ENCODE results near the gene UNC45B.

The UNC45B gene

DNA sequence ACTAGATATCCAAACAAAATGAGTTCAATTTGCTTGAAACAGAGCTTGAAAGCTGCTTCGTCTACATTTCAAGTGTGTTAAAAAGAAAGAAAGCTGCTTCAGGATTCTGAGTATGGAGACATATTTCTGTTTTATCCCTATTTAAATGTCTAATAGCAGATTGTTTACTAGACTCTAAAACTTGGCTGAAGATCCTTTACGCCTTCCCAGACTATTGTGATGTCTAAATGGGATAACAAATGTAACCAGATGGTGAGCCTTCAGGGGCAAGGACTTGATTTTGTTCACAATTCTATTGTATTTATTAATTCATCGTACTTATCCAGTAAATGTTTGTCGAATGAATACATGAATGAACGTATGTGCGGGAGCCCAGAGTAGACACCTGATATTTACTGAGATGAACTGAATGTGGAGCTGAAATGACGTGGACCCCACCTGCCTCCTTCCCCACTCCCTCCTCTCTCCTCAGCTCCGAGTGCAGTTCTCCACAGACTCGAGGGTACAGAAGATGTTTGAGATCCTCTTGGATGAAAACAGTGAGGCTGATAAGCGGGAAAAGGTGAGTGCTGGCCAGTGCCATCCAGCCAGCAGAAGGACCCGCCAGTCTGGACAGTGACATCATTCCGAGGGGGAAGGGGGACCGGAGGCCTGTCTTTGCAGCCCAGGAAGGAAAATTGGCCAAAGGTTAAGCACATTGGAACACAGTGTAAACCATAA is 5.0 kb downstream of the UNC45B start:
- 0 out of 2 replicates have a peak, but pooled peaks cover 2% of the 10 kb centered on the region for H3K27me3 ChIP-seq (ENCODE audit: low read length)
- H3K27ac ChIP-seq (ENCODE audit: low read depth, low read length) = no peak overlapping the region
- H2AFZ ChIP-seq (ENCODE audit: low read depth, low read length, severe bottlenecking) = no peak overlapping the region
- no peak overlapping the region for H3K9ac ChIP-seq (ENCODE audit: low read length)
- TF ChIP-seq, protein P1, sequence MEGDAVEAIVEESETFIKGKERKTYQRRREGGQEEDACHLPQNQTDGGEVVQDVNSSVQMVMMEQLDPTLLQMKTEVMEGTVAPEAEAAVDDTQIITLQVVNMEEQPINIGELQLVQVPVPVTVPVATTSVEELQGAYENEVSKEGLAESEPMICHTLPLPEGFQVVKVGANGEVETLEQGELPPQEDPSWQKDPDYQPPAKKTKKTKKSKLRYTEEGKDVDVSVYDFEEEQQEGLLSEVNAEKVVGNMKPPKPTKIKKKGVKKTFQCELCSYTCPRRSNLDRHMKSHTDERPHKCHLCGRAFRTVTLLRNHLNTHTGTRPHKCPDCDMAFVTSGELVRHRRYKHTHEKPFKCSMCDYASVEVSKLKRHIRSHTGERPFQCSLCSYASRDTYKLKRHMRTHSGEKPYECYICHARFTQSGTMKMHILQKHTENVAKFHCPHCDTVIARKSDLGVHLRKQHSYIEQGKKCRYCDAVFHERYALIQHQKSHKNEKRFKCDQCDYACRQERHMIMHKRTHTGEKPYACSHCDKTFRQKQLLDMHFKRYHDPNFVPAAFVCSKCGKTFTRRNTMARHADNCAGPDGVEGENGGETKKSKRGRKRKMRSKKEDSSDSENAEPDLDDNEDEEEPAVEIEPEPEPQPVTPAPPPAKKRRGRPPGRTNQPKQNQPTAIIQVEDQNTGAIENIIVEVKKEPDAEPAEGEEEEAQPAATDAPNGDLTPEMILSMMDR (IDR thresholded peaks at IDR 0.05; ENCODE audit: insufficient read depth, low read length, poor library complexity, severe bottlenecking) = no peak
- no peak for TF ChIP-seq EZH2phosphoT487 (conservative IDR thresholded peaks at IDR 0.05; ENCODE audit: low read length)
- no peaks in the 10 kb centered on the region for H3K9me2 ChIP-seq (replicated peaks; ENCODE audit: insufficient read depth, low read length)
- H3K4me2 ChIP-seq (ENCODE audit: low read depth, low read length, poor library complexity, severe bottlenecking) = no peak overlapping the region
- no peaks in the 10 kb centered on the region for H3K36me3 ChIP-seq (ENCODE audit: low read length)
- H3K79me2 ChIP-seq (ENCODE audit: insufficient read depth, low read length) = no peaks in the 10 kb centered on the region
- H3F3A ChIP-seq (ENCODE audit: insufficient read depth) = no peaks in the 10 kb centered on the region
- H3K4me3 ChIP-seq (ENCODE audit: insufficient read depth, low read length, poor library complexity, severe bottlenecking) = no peak overlapping the region
- no peaks in the 10 kb centered on the region for H4K20me1 ChIP-seq (ENCODE audit: low read depth, low read length)
- H3K9me3 ChIP-seq (ENCODE audit: insufficient read depth, low read length) = no peaks in the 10 kb centered on the region

DNA sequence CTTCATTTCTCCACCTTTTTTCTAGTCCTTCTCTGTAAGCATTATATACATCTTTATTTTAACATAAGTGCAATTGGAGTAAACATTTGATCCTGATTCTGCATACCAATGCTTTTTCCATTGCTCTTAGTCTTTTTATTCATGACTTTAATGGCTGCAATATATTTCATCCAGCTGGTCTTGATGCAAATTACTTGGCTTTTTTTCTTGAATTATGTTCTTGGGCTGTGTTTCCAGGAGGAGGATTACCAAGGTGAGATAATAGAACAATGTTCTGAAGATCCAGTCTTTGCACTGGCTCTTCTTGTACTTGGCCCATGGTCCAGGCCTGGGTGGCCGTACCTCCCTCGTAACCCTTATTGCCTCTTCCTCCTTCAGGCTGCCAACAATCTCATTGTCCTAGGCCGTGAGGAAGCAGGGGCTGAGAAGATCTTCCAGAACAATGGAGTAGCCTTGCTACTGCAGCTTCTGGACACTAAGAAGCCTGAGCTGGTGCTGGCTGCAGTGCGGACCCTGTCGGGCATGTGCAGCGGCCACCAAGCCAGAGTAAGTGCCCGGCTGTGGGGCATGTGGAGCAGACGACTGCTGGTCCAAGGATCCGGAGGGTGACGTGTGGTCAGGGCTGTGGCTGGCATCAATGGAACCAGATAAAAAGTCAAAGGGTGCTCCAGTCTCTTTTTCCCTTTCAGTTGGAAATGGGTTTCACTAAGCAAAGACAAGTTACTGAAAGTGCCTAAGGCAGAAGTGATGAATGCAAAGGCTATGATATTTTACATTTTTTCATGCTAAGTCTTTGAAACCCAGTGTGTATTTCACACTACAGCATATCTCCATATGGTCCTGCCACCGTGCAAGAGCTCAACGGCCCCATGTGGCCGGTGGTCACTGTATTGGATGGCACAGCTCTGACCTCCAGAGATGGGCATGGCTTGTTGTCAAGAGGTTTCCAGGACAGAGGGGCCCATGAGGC is 6.9 kb downstream of the UNC45B start:
- Histone ChIP-seq H3K4me3 (ENCODE audit: insufficient read depth, low read length, poor library complexity, severe bottlenecking) (no peak overlapping the region), H3K27ac (ENCODE audit: low read depth, low read length) (no peak overlapping the region), H3K27me3 (ENCODE audit: low read length) (0 out of 2 replicates have a peak, but pooled peaks cover 2% of the 10 kb centered on the region), H2AFZ (ENCODE audit: low read depth, low read length, severe bottlenecking) (no peak overlapping the region), H4K20me1 (ENCODE audit: low read depth, low read length) (no peaks in the 10 kb centered on the region), H3F3A (ENCODE audit: insufficient read depth) (no peaks in the 10 kb centered on the region), H3K36me3 (ENCODE audit: low read length) (no peaks in the 10 kb centered on the region), H3K9me3 (ENCODE audit: insufficient read depth, low read length) (no peaks in the 10 kb centered on the region), H3K9ac (ENCODE audit: low read length) (no peak overlapping the region), H3K79me2 (ENCODE audit: insufficient read depth, low read length) (no peaks in the 10 kb centered on the region), H3K4me2 (ENCODE audit: low read depth, low read length, poor library complexity, severe bottlenecking) (no peak overlapping the region), H3K9me2 (replicated peaks; ENCODE audit: insufficient read depth, low read length) (no peaks in the 10 kb centered on the region)
- no peak for TF ChIP-seq EZH2phosphoT487 (conservative IDR thresholded peaks at IDR 0.05; ENCODE audit: low read length)
- TF ChIP-seq, protein P1 (IDR thresholded peaks at IDR 0.05; ENCODE audit: insufficient read depth, low read length, poor library complexity, severe bottlenecking) = no peak

DNA sequence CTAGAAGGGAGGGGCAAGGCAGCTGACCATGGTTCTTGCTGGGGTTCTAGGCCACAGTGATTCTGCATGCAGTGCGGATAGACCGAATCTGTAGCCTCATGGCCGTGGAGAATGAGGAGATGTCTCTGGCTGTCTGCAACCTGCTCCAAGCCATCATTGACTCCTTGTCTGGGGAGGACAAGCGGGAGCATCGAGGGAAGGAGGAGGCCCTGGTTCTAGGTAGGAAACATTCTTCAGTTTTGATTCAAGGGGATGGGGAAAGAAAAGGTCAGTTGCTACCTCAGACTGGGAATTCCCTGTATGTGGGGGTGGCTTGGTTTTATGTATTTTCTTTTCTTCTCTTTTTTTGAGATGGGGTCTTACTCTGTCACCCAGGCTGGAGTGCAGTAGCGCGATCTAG is 7.6 kb downstream of the UNC45B start:
- H3K36me3 ChIP-seq (ENCODE audit: low read length) = no peaks in the 10 kb centered on the region
- H3K9ac ChIP-seq (ENCODE audit: low read length) = no peak overlapping the region
- TF ChIP-seq EZH2phosphoT487 (conservative IDR thresholded peaks at IDR 0.05; ENCODE audit: low read length) = no peak
- TF ChIP-seq, protein P1 (IDR thresholded peaks at IDR 0.05; ENCODE audit: insufficient read depth, low read length, poor library complexity, severe bottlenecking) = no peak
- H3F3A ChIP-seq (ENCODE audit: insufficient read depth) = no peaks in the 10 kb centered on the region
- H3K9me2 ChIP-seq (replicated peaks; ENCODE audit: insufficient read depth, low read length) = no peaks in the 10 kb centered on the region
- H3K79me2 ChIP-seq (ENCODE audit: insufficient read depth, low read length) = no peaks in the 10 kb centered on the region
- no peak overlapping the region for H3K27ac ChIP-seq (ENCODE audit: low read depth, low read length)
- no peaks in the 10 kb centered on the region for H4K20me1 ChIP-seq (ENCODE audit: low read depth, low read length)
- no peak overlapping the region for H3K4me2 ChIP-seq (ENCODE audit: low read depth, low read length, poor library complexity, severe bottlenecking)
- 0 out of 2 replicates have a peak, but pooled peaks cover 2% of the 10 kb centered on the region for H3K27me3 ChIP-seq (ENCODE audit: low read length)
- H2AFZ ChIP-seq (ENCODE audit: low read depth, low read length, severe bottlenecking) = no peak overlapping the region
- H3K9me3 ChIP-seq (ENCODE audit: insufficient read depth, low read length) = no peaks in the 10 kb centered on the region
- no peak overlapping the region for H3K4me3 ChIP-seq (ENCODE audit: insufficient read depth, low read length, poor library complexity, severe bottlenecking)
